Rectal smooth muscle tissue (tissue), 1 donor: ENCODE results near the gene DDX23.

Source experiments
- H3K27ac ChIP-seq: one replicate; pipeline ENCODE4 v1.7.0; 2013; ENCODE audit warnings: low read depth, low read length, inconsistent platforms
- H3K27me3 ChIP-seq: one replicate; pipeline ENCODE4 v1.7.0; 2013; ENCODE audit warnings: low read length; ENCODE audit not compliant: control insufficient read depth, insufficient read depth
- H3K36me3 ChIP-seq: one replicate; pipeline ENCODE4 v1.7.0; 2013; ENCODE audit warnings: low read length; ENCODE audit not compliant: control insufficient read depth, insufficient read depth
- H3K4me1 ChIP-seq: one replicate; pipeline ENCODE4 v1.7.0; 2013; ENCODE audit warnings: low read length; ENCODE audit not compliant: control insufficient read depth, insufficient read depth
- H3K4me3 ChIP-seq: one replicate; pipeline ENCODE4 v1.7.0; 2013; ENCODE audit warnings: low read length
- H3K9ac ChIP-seq: one replicate; pipeline ENCODE4 v1.7.0; 2013; ENCODE audit warnings: low read length

The DDX23 gene

GRCh38 chr12:48851883-48852733 is at the start of gene DDX23:
Gene DDX23, minus strand, starts transcription at chr12:48852163. Its CDS starts 6,381 bp downstream, at chr12:48845782.
- Histone ChIP-seq H3K4me3 (peak within 1 kb of the TSS; percentile 98), H3K4me1 (peaks cover 9% of the 10 kb centered on the region), H3K27me3 (no peaks in the 10 kb centered on the region), H3K27ac (peak within 1 kb of the TSS; percentile 88), H3K9ac (peak within 1 kb of the TSS; percentile 78), H3K36me3 (no peaks in the 10 kb centered on the region)

- Histone ChIP-seq H3K27me3 (no peaks in the 10 kb centered on the region), H3K36me3 (no peaks in the 10 kb centered on the region), H3K9ac (no peak overlapping the region), H3K27ac (no peak overlapping the region), H3K4me3 (no peak overlapping the region), H3K4me1 (no peaks in the 10 kb centered on the region)
Observed at GRCh38 chr12:48901278-48901677, 49.3 kb upstream of the DDX23 start.

DNA sequence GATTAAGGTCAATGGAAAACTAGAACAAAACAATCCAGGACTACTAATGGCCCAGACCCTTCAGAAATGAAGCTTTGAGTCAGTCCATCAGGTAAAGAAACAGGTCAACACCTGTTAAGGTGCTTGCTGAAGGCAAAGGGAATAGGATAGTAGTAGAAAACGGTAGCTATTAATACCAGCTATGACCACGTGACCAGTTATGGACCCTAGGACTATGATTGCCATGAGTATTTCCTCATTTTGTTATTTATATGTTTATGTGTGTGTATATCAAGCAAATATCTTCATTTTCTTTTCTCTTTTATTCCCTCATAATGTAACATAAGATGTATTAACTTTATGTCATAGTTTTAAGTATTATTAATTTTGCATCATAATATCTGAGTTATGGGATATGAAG is 47.7 kb upstream of the DDX23 start:
- no peak overlapping the region for H3K4me3 ChIP-seq

GRCh38 chr12:48894271-48894670 is 42.3 kb upstream of the DDX23 start:
- H3K4me3 ChIP-seq, result no peak overlapping the region
- no peaks in the 10 kb centered on the region for H3K36me3 ChIP-seq
- no peak overlapping the region for H3K27ac ChIP-seq
- H3K4me1 ChIP-seq, result no peaks in the 10 kb centered on the region
- no peak overlapping the region for H3K9ac ChIP-seq
- H3K27me3 ChIP-seq, result no peaks in the 10 kb centered on the region

More for the DNA sequence above, 47.7 kb upstream of the DDX23 start:
- H3K9ac ChIP-seq, result no peak overlapping the region
- H3K4me1 ChIP-seq, result no peaks in the 10 kb centered on the region
- H3K27me3 ChIP-seq, result no peaks in the 10 kb centered on the region
- H3K36me3 ChIP-seq, result no peaks in the 10 kb centered on the region
- H3K27ac ChIP-seq, result no peak overlapping the region

DNA sequence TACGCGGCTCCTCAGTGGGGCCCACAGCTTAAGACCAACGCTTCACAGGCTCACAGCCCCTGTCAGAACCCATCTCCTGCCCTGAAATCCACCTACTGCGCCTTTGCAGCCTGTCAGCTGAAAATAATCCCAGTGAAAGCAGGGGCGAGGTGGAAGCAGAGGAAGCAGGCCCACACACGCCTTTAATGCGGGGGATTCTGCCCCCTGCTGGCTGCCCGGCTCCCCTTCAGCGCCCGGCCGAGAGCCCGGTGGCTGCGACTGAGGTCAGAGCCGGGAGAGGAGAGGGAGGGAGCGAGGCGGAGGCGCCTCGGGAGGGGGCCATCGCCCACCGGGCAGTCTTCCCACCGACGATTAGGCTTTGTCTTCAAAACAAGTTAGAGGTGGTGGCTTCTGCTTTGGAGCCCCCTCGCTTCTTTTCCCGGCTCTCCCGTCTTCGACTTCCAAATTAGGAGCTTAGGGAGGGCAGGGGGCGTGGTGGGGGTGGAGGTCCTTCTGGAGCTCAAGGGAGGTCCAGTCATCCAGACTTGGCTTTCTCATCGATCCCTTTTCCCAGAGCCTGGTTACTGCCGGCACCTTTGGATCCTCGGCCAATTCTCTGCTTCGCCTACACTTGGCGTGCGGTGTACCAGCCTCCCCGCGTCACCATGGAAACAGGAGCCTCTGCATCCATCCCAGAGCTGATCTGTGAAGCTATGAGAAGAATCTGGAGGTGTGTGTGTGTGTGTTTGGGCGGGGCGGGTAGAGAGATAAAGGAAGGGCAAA is 38.9 kb upstream of the DDX23 start:
- Histone ChIP-seq H3K4me1 (no peaks in the 10 kb centered on the region), H3K4me3 (peak overlapping the region; percentile 46), H3K27ac (no peak overlapping the region), H3K27me3 (no peaks in the 10 kb centered on the region), H3K36me3 (no peaks in the 10 kb centered on the region), H3K9ac (no peak overlapping the region)

DNA sequence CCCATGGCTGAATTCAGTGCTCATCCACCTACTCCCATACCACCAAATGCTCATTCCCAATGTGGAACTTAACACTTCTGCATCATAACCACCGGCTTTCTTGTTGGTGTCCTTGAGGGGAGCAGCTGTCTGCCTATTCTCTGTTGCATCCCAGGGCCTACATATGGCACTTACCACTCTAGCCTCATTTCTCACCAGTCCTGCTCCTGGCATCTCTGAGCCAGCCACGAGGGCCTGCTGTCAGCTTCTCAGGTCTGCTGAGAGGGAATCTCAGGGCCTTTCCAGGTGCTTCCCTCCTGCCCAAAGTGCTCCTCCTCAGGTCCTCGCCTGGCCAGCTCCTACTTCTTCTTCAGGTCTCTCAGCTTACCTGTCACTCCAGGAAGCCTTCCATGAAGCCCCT is 37.7 kb upstream of the DDX23 start:
- H3K36me3 ChIP-seq, result no peaks in the 10 kb centered on the region
- no peaks in the 10 kb centered on the region for H3K4me1 ChIP-seq
- no peak overlapping the region for H3K4me3 ChIP-seq
- no peaks in the 10 kb centered on the region for H3K27me3 ChIP-seq
- H3K27ac ChIP-seq, result no peak overlapping the region
- H3K9ac ChIP-seq, result no peak overlapping the region

DNA sequence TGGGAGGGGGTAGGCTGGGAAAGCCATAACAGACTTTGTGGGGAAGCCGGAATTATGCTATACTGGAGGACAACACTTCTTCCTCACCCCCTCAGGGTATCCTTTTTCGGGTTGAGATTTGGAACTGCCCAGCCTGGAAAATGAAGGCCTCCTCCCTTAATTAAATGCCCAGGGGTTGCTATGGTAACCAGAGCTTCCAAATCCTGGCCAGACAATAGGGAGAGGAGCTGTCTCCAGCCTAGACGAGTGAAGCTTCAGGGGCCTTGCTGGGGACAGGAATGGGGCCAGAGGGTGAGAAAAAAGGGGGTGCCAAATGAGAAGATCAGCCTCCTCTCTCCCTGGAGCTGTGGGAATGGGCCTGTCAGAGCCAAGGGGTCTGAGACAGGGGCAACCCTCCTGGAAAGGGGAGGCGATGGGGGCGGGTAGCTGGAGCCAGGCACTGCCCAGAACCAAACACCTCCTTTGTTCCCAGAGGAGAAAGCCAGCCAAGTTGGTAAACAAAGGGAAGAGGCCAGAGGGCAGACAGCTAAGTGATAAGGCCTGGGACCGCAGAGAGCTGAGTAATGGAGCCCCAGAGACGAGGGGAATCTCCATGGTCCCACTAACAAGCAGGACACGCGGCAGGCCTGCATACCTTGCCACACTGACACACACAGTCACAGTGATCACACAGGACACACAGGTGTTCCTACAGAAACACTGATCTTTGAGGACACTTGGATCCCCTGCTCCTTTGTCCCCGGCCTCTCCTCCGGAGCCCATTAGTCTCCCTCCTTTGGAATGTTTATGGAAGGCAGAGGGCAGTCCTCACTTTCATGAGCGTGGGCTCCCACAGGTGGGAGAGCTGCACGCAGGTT is 31.6 kb upstream of the DDX23 start:
- Histone ChIP-seq H3K4me1 (no peaks in the 10 kb centered on the region), H3K27ac (no peak overlapping the region), H3K9ac (no peak overlapping the region)

DNA sequence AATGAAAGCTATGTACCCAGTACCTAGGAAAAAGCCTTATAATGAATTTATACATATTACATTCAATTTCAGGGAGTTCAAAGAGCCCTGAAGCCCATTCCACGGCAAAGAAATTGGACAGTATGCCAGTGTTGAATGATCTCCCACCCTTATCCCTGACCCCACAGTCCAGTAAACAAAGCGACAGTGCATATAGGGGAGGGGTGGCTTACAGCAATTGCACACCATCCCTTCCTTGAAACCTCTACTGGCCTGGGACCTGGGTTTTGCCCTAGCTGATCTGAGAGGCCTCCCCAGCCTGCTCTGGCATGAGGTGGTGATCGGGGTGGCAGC is 31.0 kb upstream of the DDX23 start:
- Histone ChIP-seq H3K27me3 (no peaks in the 10 kb centered on the region), H3K4me3 (no peak overlapping the region), H3K9ac (no peak overlapping the region), H3K4me1 (no peaks in the 10 kb centered on the region), H3K27ac (no peak overlapping the region), H3K36me3 (no peaks in the 10 kb centered on the region)

More for the DNA sequence above, 31.6 kb upstream of the DDX23 start:
- Histone ChIP-seq H3K36me3 (no peaks in the 10 kb centered on the region), H3K4me3 (no peak overlapping the region), H3K27me3 (no peaks in the 10 kb centered on the region)

GRCh38 chr12:48882315-48882687 is 30.3 kb upstream of the DDX23 start:
- Histone ChIP-seq H3K36me3 (no peaks in the 10 kb centered on the region), H3K27ac (no peak overlapping the region), H3K9ac (no peak overlapping the region), H3K4me1 (no peaks in the 10 kb centered on the region), H3K4me3 (no peak overlapping the region), H3K27me3 (no peaks in the 10 kb centered on the region)

DNA sequence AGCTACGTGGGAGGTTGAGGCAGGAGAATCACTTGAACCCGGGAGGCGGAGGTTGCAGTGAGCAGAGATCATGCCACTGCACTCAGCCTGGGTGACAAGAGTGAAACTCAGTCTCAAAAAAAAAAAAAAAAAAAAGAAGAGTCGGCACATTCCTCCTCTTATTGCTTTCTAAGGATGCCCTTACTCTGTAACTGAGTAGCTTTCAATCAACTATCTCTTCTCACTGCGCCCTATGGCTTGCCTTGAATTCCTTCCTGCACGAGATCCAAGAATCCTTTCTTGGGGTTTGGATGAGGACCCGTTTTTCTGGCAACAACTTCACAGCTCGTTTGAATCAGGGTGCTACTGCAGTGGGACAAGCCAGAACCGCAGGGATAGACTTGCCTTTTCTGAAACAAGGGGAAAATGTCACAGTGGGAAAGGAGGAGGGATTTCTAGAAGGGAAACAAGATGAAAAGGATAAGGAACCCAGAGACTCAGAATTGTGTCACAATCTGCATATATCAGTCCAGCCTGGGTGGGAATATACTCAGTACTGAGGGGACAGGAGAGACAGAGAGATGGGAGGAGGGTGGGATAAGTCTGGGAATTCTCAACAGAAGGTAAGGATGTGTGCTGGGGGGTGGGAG is 29.8 kb upstream of the DDX23 start:
- Histone ChIP-seq H3K27me3 (no peaks in the 10 kb centered on the region), H3K36me3 (no peaks in the 10 kb centered on the region), H3K9ac (no peak overlapping the region), H3K4me1 (no peaks in the 10 kb centered on the region), H3K27ac (no peak overlapping the region), H3K4me3 (no peak overlapping the region)

DNA sequence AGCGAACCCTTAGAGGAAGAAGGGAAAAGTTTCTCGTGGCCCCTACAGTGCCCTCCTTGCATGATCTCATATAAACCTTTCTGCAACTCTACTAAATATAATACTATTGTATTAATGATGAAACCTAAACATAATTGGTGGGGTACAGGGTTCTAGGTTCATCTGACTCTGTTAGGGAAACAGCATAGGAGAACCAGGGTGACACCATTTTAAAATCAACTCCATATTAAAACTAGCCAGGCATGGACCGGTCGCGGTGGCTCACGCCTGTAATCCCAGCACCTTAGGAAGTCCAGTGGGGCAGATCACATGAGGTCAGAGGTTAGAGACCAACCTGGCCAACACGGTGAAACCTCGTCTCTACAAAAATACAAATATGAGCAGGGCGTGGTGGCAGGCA is 28.7 kb upstream of the DDX23 start:
- Histone ChIP-seq H3K27ac (no peak overlapping the region), H3K36me3 (no peaks in the 10 kb centered on the region), H3K27me3 (no peaks in the 10 kb centered on the region), H3K4me1 (no peaks in the 10 kb centered on the region), H3K9ac (no peak overlapping the region), H3K4me3 (no peak overlapping the region)

GRCh38 chr12:48878548-48878947 is 26.6 kb upstream of the DDX23 start:
- Histone ChIP-seq H3K27me3 (no peaks in the 10 kb centered on the region), H3K27ac (no peak overlapping the region), H3K4me3 (no peak overlapping the region), H3K36me3 (no peaks in the 10 kb centered on the region), H3K4me1 (no peaks in the 10 kb centered on the region), H3K9ac (no peak overlapping the region)
